ENCODE data around the gene DCX. TPM values are rescaled to one million over a fixed set of nuclear protein-coding genes. Genes with fewer than 3 reads are reported as not detected.

Gene DCX
- total RNA-seq, 4 donors from 2014 or later: not detected

DNA sequence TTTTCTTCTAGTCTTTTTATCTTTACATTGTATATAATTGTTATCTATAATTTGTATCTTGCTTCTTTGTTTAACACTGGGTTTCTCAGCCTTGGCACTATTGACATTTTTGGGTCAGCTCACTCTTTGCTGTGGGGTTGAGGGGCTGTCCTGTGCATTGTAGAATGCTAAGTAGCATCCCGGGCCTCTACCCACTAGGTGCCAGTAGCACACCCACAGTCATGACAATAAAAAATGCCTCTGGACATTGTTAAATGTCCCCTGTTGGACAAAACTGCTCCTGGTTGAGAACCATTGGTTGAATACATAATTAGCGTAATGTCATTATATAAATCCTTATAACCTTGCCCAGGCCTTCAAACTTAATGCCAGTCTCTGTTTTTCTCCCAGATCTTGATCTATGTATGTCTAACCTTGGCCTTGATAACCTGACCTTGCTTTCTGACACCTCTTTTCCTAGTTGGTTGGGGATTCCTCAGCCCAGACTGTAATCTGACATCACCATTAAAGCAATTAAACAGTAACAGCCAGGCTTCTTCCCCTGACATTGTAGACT is 46.1 kb downstream of the DCX start:
- in situ Hi-C loops (cut with MboI; ENCODE audit: low sequenced_read_pairs in 4 of 4) (no loop called here), intact Hi-C loops (cut with DNase I; ENCODE audit: low total_unique reads) (no loop called here)
- ATAC-seq: no peak

DNA sequence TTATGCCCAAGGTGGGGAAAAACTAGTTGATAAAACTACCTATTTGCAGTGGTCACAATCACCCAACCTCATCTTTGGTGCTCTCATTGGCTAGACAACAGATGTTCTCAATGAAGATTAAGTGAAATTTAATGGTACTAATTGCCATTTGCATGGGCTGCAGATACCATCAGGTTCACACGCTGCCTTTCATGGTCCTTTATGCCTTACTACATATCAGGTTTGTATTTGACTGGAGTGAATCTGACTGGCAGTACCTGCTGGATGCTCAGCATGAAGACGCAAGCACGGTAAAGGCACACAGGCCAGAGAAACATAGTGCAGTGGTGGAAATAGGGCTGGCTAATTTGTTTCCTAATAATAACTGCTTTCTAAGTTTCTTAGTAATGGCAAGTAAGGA is 48.3 kb downstream of the DCX start:
- Histone ChIP-seq H3K4me3 (no peak overlapping the region), H3K4me1 (no peaks in the 10 kb centered on the region), H3K27me3 (no peaks in the 10 kb centered on the region), H3K36me3 (no peaks in the 10 kb centered on the region), H3K9me3 (no peaks in the 10 kb centered on the region), H3K27ac (no peak overlapping the region)
- TF ChIP-seq POLR2A (IDR thresholded peaks at IDR 0.05): no peak
- TF ChIP-seq, protein P1, sequence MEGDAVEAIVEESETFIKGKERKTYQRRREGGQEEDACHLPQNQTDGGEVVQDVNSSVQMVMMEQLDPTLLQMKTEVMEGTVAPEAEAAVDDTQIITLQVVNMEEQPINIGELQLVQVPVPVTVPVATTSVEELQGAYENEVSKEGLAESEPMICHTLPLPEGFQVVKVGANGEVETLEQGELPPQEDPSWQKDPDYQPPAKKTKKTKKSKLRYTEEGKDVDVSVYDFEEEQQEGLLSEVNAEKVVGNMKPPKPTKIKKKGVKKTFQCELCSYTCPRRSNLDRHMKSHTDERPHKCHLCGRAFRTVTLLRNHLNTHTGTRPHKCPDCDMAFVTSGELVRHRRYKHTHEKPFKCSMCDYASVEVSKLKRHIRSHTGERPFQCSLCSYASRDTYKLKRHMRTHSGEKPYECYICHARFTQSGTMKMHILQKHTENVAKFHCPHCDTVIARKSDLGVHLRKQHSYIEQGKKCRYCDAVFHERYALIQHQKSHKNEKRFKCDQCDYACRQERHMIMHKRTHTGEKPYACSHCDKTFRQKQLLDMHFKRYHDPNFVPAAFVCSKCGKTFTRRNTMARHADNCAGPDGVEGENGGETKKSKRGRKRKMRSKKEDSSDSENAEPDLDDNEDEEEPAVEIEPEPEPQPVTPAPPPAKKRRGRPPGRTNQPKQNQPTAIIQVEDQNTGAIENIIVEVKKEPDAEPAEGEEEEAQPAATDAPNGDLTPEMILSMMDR (IDR thresholded peaks at IDR 0.05 in 4 of 5, conservative IDR thresholded peaks at IDR 0.05 in 1 of 5): no peak
- in situ Hi-C loops (cut with MboI; ENCODE audit: low sequenced_read_pairs in 4 of 4) (no loop called here), intact Hi-C loops (cut with DNase I; ENCODE audit: low total_unique reads) (no loop called here)
- ATAC-seq (no peak), DNase-seq (no peak)

More for the DNA sequence above, 46.1 kb downstream of the DCX start:
- no peaks in the 10 kb centered on the region for H3K9me3 ChIP-seq
- H3K27ac ChIP-seq: no peak overlapping the region
- no peak overlapping the region for H3K4me3 ChIP-seq
- no peaks in the 10 kb centered on the region for H3K27me3 ChIP-seq
- H3K4me1 ChIP-seq: no peaks in the 10 kb centered on the region
- no peak for DNase-seq
- TF ChIP-seq, protein P1 (IDR thresholded peaks at IDR 0.05 in 4 of 5, conservative IDR thresholded peaks at IDR 0.05 in 1 of 5): no peak
- no peak for TF ChIP-seq POLR2A (IDR thresholded peaks at IDR 0.05)
- H3K36me3 ChIP-seq: no peaks in the 10 kb centered on the region

DNA sequence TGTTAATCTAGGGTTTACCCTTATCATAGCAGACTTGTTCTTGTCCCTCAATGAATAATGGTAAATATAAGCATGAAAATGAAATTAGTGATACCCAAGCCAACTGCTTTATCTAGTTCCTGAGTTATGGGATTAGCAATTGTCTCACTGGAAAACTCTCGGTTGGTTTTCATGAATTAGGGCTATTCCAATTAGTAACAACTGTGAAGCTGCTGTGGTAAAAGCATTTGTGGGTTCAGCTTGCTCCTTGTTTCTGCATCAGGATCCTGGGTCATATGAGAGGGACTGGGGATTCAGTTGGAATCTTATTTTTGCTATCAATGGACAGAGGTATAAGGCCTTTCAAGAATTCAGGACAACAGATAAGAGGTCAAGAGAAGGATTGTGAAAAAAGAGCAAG is 50.2 kb downstream of the DCX start:
- intact Hi-C loops (cut with DNase I; ENCODE audit: low total_unique reads): no loop called here
- H3K4me1 ChIP-seq: no peaks in the 10 kb centered on the region
- TF ChIP-seq POLR2A (IDR thresholded peaks at IDR 0.05): no peak
- TF ChIP-seq, protein P1 (IDR thresholded peaks at IDR 0.05 in 4 of 5, conservative IDR thresholded peaks at IDR 0.05 in 1 of 5): no peak
- H3K9me3 ChIP-seq: no peaks in the 10 kb centered on the region
- no peak for DNase-seq
- no peaks in the 10 kb centered on the region for H3K36me3 ChIP-seq
- no peak overlapping the region for H3K4me3 ChIP-seq
- no peak overlapping the region for H3K27ac ChIP-seq
- peaks cover 0 to 2% (median 0%) of the 10 kb centered on the region in 3 donors for H3K27me3 ChIP-seq
- no peak for ATAC-seq
- in situ Hi-C loops (cut with MboI; ENCODE audit: low sequenced_read_pairs in 4 of 4): no loop called here

DNA sequence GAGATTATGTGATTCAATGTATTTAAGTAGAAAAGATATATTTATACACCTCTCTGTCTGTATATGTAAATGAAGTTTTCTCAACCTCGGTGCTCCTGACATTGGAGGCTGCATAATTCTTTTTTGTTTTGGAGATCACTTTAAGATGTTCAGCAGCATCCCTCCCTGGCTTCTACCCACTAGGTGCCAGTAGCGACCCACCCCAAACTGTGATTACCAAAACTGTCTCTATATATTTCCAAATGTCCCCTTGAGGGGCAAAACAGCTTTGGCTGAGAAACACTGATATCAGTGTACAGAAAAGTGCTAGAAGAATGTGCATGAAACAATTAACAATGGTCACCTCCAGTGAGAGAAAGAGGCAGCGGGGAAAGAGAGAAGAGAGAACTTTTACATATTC is 51.2 kb downstream of the DCX start:
- Histone ChIP-seq H3K27ac (no peak overlapping the region), H3K9me3 (no peaks in the 10 kb centered on the region), H3K27me3 (peaks cover 0 to 3% (median 0%) of the 10 kb centered on the region in 3 donors), H3K4me1 (no peaks in the 10 kb centered on the region), H3K36me3 (no peaks in the 10 kb centered on the region), H3K4me3 (no peak overlapping the region)
- in situ Hi-C loops (cut with MboI; ENCODE audit: low sequenced_read_pairs in 4 of 4) (no loop called here), intact Hi-C loops (cut with DNase I; ENCODE audit: low total_unique reads) (no loop called here)
- no peak for ATAC-seq
- DNase-seq: no peak
- TF ChIP-seq, protein P1 (IDR thresholded peaks at IDR 0.05 in 4 of 5, conservative IDR thresholded peaks at IDR 0.05 in 1 of 5): no peak
- TF ChIP-seq POLR2A (IDR thresholded peaks at IDR 0.05): no peak
